Brain pericyte (primary cell): ENCODE data around the gene ANTXR2.
"Not testable (repeated sequence)": the region's sequence is repeated elsewhere in the genome, so short reads cannot be mapped to it uniquely, and the experiment has no call there.

Experiments
- DNase-seq: peaks from one replicate; pipeline ENCODE4 v3.0.0-alpha.2; 2012; ENCODE audit warnings: low read depth, low spot score

ANTXR2 gene

DNA sequence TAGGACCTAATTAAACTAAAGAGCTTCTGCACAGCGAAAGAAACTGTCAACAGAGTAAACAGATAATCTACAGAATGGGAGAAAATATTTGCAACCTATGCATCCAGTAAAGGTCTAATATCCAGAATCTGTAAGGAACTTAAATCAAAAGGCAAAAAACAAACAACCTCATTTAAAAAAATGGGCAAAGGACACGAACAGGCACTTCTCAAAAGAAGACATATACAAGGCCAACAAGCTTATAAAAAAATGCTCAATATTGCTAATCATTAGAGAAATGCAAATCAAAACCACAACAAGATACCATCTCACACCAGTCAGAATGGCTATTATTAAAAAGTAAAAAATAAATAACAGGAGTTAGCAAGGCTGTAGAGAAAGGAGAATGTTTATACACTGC lies 81.9 kb downstream of the ANTXR2 start:
- DNase-seq, result not testable (repeated sequence)

DNA sequence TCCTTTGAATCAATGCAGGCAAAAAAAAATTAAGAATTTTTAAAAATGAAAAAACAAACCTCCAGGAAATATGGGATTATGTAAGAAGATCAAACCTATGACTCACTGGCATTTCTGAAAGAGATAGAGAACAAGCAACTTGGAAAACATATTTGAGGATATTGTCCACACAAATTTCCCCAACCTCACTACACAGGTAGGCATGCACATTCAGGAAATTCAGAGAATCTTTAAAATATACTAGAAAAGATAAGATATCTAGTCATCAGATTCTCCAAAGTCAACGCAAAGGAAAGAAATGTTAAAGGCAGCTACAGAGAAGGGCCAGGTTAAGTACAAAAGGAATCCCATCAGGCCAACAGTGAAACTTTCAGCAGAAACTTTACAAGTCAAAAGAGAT lies 85.6 kb downstream of the ANTXR2 start:
- no peak for DNase-seq

DNA sequence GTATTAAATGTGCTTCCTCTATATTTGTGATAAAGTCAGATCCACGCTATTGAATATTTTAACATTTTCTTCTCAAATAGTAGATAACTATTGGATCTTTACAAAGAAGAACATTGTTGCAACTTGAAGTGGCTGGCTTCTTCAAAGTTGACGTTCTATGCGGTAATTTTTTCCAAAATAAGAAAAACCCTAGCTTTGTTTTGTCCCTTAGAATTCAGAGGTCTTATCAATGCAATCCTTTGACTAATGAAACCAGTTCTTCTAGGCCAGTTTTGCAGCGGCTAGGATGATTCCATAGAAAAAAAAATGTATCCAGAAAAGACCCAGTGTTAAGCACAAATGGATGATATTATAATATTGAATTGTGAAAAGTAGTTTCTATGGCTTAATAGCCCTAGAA lies 89.6 kb downstream of the ANTXR2 start:
- no peak for DNase-seq

DNA sequence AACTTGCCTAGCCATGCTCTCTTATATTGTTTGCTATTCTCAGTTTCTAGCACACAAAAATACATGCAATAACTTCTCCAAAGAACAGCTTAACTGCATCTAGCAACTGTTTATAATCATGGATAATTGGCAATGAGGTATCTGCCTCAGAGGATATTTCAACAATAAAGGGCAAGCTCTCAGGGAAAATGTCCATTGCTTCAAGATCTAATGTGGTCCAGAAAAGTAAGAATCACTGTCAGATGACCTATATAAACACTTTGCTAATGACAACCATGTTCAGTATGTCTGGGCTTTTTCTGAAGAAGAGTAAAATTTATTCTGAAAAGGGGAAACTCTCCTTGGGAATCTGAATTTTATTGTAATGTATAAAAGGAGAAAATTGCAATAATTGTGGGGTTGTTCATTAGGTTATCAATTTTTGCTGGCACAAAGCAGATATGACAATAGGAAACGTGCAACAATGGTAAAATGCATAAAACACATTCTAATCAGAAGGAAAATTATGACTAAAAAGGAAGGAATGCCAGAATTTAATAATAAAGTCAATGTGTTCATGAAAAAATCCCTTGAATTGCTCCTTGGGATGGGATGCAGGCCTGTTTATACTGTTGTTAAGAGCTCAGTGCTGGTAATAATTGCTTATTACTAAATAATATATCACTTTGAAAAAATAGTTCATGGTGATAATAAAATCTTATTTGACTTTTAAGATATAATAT lies 90.3 kb downstream of the ANTXR2 start:
- DNase-seq, result no peak

DNA sequence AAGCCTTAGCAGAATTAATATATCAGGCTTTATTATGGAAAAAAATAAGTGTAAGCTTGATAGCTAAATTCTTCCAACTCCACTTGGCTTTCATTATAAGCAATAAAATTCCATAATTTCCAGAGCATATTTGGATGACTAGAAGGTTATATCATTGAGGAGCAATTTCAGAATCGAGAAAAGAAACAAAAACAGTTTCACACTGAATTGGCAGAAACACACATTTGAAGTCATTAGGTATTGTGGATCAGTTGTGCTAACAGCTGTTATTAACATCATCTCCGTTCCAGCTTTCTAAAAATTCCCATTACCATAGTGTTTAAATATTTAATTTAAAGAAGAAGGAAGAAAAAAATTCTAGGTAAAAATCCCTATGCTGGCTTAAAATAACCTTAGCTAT lies 92.6 kb downstream of the ANTXR2 start:
- DNase-seq, result no peak

DNA sequence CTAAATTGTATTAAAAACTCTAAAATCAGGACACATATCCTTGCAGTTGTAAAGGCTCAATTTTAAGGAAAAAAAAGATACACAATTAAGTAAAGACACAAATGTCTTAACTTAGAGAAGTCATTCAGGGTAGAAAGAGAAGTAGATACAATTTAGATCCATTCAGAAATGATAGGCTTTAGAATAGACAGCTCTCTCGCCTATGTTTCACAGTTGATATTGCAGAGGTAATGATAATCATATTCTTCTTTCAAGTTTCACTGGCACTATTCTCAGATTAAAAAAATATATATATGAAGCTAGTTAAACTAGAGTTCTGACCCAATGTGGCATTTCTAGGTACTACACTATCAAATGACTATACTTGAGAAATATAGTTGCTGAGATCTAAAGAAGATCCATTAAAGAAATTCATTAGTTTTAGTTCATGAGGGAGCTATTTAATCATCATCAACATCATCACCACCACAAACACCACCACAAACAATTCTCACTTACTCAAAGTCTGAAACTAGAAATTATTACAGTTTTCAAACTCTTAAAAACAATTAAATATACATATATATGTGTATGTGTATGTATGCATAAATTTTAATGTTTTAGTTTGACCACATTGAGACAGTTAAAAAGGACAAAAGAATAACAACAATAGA lies 93.1 kb downstream of the ANTXR2 start:
- DNase-seq, result no peak

DNA sequence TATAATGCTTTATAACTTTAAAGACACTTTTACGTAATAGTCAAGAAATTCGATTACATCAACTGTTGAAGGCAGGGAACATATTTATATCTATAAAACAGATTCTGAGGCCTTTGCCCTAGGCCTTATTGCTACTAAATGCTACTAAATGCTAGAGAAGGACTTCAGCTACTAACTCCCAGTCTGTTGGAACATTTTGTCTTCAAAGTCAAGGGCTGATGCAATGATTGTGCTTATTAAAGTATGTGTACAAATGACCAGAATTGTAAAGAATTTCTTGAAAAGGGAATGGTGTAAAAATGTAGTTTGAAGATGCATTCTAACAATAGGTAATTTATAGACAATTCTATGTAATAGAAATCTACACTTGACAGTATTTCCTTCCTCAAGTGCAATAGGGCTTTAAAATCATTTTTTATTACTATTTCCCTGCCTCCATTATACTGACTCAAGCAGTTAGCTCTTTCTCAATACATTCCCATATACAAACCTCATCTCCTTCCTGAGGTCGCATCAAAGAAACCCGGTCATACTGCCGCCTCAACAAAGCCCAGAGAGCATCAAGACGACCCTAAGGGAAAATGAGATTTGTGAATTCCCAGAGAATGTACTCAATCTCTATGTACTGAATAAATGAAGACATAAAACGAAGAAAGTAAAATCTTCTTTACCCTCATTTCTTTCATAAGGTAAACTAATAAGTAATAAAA lies 95.7 kb downstream of the ANTXR2 start:
- DNase-seq, result no peak

DNA sequence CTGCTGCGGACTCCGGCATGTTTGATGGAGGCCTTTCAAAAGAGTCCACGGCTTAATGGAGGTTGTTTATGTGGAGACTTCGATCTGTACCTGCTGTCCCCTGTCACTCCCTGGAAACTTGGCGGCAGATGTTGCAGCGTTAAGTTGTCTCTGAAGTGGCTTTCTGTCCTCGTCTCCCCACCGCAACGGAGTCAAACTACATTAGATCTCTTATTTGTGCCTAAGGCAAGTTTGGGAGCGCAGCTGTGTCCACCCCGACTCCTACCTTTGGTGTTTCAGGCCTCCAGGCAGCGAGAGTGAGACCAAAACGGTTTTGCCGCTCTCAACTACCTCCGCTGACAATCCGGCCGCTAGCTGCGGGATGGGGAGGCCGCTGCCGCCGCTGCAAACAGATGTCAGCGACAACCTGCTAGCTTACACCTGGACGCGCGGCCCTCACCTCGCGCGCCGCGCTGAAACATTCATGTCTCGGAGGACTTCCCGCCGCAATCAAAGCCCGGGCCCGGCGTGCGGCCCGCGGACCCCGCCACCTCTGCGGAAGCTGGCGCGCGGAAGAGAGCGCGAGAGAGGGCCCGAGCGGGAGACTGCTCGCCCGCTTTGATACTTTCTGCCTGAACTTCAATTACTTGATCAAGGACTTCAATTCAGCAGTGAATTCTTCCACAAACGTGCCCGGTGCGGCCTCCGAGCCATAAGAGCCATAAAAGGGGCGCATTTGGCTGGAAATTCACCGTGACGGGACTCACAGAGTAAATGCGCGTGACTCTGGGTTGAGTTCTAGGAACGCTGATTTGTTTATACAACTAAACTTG lies 108.4 kb downstream of the ANTXR2 start:
- DNase-seq, result no peak

DNA sequence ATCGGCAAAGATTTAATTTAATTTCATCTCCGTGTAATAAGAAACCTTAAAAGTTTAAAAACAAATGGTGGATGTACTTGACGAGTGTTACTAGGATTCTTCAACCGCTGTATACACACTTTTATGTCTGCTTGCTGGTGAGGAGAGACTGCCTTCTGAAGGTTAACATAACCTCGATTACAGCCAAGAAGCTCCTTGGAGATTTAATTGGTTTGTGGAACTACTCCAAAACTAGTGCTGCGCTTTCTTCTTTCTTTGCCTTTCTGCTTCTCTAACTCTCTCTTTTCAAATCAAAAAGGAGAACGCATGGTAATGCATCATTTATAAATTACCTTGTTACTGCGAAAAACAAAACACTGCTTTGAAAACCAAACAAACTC lies 109.0 kb downstream of the ANTXR2 start:
- DNase-seq, result no peak

DNA sequence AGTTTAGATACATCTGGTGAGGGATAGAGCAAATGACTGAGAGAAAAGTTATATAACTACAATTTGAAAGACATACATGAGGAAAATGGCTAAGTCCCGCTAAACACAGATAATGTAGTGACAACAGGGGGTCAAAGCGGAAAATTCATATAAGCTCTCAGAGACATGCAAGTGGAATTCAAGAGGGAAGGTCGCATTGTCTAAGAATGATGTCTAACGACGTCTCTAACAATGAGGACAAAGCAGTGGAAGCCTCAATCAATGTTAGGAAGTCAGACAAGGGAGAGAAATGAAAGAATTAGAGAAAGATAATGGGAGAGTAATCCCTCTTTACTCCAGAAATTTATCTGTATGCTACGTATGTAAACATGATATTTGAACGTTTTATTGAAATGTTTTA lies 113.4 kb downstream of the ANTXR2 start:
- DNase-seq, result no peak

DNA sequence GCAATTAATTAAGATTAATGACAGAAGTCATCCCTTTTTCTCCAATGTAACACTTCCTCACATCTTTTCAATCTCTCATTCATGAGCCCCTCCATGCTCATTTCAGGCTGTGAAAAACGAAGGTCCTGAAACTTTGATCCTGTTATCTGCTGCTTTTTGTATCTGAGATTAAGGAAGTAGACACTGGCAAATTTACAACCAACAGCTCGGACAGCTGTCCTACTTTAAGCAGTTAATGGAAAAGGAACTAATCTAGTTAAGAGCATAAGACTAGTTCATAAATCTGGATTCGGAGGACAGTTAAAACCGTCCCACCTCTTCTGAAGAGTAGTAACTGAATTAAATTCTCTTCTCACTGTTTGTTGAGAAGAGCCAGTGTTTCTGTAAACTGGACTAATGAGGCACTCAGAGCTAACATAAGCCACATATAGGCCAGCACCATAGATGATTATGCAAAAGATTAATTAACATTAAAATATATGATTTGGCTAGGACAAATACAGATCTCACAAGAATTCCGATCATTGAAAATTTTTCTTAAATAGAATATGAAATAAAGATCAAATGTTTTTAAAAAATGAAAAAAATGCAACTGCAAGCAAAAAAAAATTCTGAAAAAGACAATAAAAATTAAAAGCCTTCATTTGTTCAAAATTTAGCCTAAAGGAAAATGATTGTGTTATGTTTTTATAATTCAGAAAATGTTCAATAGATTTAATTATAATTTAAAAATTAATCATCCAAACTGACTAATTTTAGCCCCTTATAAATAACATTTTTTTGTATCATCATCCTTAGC lies 114.4 kb downstream of the ANTXR2 start:
- no peak for DNase-seq

DNA sequence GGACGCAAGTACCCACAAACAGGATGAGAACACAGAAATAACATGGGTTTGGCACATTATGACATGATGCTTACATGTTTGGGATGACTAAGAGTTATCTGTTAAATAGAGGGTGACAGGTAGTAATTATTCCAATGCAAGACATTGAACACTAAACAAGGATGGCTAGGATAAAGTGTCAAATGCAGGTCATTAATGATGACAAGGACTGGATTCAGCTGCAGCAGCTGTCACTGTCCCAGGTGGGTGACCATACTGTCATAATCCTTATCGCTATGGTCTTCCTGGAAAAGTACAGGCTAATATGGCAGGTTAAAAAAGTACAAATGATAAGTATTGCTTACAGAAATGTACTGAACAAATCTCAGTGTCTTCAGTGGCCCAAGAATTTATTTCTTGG lies 123.9 kb downstream of the ANTXR2 start:
- no peak for DNase-seq

DNA sequence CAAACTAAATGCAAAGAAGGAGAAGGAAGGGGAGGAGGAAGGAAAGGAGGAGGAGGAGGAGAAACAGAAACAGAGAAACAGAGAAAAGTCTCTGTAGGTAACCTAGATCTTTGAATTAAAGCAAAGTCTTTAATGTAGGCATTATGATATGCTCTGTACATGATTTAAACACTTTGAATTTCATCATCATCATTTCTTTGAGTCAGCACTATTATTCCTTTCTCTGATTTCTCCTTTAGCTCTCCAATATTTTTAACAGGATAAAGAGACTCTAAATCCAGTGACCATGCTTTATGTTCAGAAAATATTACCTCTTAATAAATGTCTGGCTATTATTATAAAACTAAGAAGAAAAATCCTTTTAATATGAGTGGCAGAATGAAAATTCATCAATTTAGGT lies 124.3 kb downstream of the ANTXR2 start:
- DNase-seq, result no peak

DNA sequence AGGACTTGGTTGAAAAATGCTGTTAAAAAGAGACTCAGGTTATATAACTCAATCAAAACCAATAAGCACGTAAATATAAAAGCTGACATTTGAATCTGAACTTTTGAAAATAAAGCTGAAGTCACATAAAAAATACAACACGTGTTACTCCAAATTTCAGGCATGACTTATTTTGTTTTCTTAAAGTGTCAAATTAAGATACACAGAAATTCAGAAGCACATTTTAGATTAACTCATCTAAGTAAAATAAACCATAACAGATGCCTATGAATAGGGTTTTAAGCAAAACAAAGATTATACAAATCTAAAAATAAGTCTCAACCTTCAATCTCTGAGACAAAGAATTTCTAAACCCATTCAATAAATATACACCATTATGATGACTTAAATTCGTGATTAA lies 124.8 kb downstream of the ANTXR2 start:
- DNase-seq, result no peak

DNA sequence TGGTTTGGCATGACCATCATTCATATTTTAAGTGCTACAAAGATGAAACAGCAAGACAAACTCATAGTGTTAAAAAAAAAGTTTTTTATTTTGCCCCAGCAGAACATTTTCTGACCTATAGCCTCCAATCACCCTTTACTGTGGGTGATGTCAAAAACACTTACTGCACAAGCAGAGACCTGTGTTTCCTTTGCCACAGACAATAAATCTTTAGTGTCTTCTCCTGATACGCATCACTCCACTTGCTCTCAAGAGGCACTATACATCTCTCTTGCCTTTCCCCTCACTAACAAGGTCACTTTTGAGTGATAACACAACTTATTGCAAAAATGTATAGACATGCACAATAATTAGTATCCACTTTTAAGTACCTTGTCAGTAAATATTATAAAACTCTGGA lies 125.6 kb downstream of the ANTXR2 start:
- DNase-seq, result no peak

DNA sequence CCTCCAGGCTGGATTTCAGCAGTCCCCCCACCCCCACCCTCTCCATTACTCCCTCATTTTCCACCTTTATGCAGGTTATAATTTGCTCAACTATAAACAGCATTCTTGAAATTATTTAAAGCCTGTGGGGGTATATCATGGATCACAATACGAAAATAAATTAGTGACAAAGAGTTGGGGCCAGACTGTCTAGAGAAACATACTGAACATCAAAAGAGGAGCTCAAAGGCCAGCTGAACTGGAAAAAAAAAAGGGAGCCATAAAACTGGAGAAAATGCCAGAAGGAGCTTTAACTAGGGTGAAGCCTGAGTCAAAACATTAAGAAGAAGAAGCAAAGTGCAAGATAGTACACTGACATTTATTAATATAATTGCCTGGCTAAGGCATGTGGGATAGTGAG lies 137.8 kb downstream of the ANTXR2 start:
- DNase-seq, result no peak

DNA sequence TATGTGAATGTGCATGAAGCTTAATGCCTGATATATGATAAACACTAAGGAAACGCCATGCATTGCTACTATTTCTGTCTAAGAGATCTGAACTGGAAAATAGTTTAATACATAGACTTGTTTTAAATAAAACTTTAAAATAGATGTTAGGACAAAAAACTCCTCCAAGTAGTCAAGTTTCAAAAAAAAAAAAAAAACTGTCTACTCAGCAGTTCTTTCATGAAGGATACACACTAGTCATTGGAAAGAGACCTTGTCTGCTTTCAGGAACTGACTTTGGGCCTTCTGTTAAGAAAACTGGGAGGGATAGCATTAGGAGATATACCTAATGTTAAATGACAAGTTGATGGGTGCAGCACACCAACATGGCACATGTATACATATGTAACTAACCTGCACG lies 138.4 kb downstream of the ANTXR2 start:
- DNase-seq, result no peak

DNA sequence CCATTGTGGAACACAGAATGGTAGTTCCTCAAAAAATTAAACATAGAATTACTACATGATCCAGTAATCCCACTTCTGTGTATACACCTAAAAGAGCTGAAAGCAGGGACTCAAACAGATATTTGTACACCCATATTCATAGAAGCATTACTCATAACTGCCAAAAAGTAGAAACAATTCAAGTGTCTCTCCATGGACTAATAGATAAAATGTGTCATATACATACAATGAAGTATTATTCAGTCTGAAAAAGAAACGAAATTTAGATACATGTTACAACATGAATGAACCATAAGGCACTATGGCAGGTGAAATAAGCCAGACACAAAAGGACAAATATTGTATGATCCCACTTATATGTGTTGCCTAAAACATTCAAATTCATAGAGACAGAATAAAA lies 145.1 kb downstream of the ANTXR2 start:
- DNase-seq, result no peak

DNA sequence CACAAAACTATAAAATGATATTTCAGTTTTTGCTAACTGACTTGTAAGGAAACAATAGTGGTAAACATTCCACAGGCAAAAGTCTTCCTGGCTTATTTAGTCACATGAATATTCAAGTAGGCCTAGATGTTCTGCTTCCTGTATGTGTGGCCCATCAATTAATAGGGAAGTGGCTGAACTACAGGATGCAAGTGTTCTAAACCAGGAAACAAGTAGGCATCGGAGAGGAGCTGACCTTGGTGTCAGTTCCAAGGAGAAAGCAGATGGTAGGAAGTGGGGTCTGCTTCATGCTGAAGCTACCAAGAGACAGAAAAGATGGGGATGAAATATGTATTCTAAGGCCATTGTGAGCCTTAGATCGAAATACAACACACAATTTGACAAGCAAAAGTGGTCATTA lies 149.7 kb downstream of the ANTXR2 start:
- DNase-seq, result no peak

DNA sequence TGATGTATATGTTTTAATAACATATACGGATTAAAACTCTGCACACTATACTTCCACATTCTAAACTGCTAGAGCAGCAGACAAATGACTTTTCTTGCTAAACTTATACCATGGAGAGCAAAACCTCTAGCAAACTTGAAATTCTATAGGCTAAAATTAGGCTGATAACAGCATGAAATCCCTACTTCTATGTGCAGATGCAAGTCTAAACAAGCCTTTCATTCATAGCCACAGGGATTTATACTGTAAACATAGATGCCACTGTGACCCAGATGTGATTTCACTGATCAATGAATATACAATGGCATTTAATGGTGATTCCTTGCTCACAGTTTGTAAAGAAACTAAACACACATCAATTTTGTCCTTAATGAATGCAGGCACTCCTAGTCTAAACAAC lies 151.0 kb downstream of the ANTXR2 start:
- no peak for DNase-seq

DNA sequence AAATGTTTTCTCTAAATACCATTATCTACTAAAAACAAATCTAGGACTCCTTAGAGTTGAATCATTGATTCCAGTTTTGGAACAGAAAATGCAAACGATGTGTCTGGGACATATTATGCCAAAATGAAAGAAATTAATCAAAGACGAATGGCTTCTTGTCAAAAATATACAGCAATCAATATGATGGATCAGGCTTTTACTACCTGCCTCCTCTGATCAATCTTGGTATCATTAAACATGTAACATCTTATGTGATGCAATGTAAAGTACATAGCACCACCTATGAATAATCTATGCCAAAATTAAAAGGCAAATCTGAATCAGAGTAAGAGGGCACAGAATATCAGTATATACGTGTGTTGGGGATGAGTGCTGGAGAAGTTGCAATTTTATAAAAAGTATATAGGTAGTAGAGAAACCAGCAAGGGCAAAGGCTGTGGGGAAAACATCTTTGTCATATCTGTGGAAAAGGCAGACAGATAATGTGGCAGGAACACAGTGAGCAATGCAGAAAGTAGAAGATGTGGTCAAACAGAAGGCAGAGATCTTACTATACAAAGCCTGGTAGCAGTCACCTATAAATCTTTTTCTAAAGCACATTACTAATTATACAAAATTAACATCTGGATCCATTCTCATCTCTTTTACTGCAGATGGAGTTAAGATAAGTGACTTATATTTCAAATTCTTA lies 152.7 kb downstream of the ANTXR2 start:
- no peak for DNase-seq
